Measurements from ENCODE around the gene CDH4. TPM values are rescaled to one million over a fixed set of nuclear protein-coding genes. Genes with fewer than 3 reads are reported as not detected.

The CDH4 gene
- total RNA-seq, 4 donors from 2014 or later: 0.13 to 0.38 (median 0.21) TPM; not detected in 1

GRCh38 chr20:61784801-61785566, 532.9 kb downstream of the CDH4 start:
- Histone ChIP-seq H3K36me3 (no peaks in the 10 kb centered on the region), H3K27ac (no peak overlapping the region), H3K4me3 (no peak overlapping the region), H3K27me3 (peaks cover 0 to 15% (median 0%) of the 10 kb centered on the region in 4 donors), H3K4me1 (peaks cover 0 to 11% (median 0%) of the 10 kb centered on the region in 3 donors), H3K9me3 (no peaks in the 10 kb centered on the region)
- 75 to 86% methylated on average over 6 to 8 of the region's 18 CpGs for WGBS, 2 donors
- no peak for DNase-seq
- TF ChIP-seq CTCF (IDR thresholded peaks at IDR 0.05) (no peak), POLR2A (IDR thresholded peaks at IDR 0.05) (no peak)
- intact Hi-C loops (cut with DNase I): no loop called here

GRCh38 chr20:61785567-61785816, 533.4 kb downstream of the CDH4 start:
- H3K36me3 ChIP-seq: no peaks in the 10 kb centered on the region
- H3K9me3 ChIP-seq: no peaks in the 10 kb centered on the region
- no peak overlapping the region for H3K27ac ChIP-seq
- DNase-seq: no peak
- peaks cover 0 to 15% (median 0%) of the 10 kb centered on the region in 4 donors for H3K27me3 ChIP-seq
- H3K4me1 ChIP-seq: peaks cover 0 to 11% (median 0%) of the 10 kb centered on the region in 3 donors
- H3K4me3 ChIP-seq: no peak overlapping the region
- no CpG with 5 or more reads among the region's 1 CpG for WGBS, 2 donors
- intact Hi-C loops (cut with DNase I): no loop called here
- TF ChIP-seq POLR2A (IDR thresholded peaks at IDR 0.05): no peak
- TF ChIP-seq CTCF (IDR thresholded peaks at IDR 0.05): no peak

- no peaks in the 10 kb centered on the region for H3K36me3 ChIP-seq
- no peak for TF ChIP-seq CTCF (IDR thresholded peaks at IDR 0.05)
- no peak for TF ChIP-seq POLR2A (IDR thresholded peaks at IDR 0.05)
- WGBS, 2 donors: 55 to 68% methylated on average over 3 to 14 of the region's 14 CpGs
- H3K4me1 ChIP-seq: peaks cover 0 to 11% (median 0%) of the 10 kb centered on the region in 3 donors
- H3K27ac ChIP-seq: no peak overlapping the region
- no peak for DNase-seq
- intact Hi-C loops (cut with DNase I): no loop called here
- H3K4me3 ChIP-seq: no peak overlapping the region
- peaks cover 0 to 15% (median 0%) of the 10 kb centered on the region in 4 donors for H3K27me3 ChIP-seq
- H3K9me3 ChIP-seq: no peaks in the 10 kb centered on the region
Measured at GRCh38 chr20:61786230-61786629, 534.2 kb downstream of the CDH4 start.

GRCh38 chr20:61788343-61788742, 536.3 kb downstream of the CDH4 start:
- Histone ChIP-seq H3K4me1 (peaks cover 0 to 11% (median 0%) of the 10 kb centered on the region in 3 donors), H3K27me3 (peaks cover 0 to 8% (median 0%) of the 10 kb centered on the region in 4 donors), H3K36me3 (no peaks in the 10 kb centered on the region), H3K9me3 (no peaks in the 10 kb centered on the region), H3K4me3 (no peak overlapping the region), H3K27ac (no peak overlapping the region)
- TF ChIP-seq CTCF (IDR thresholded peaks at IDR 0.05): no peak
- TF ChIP-seq POLR2A (IDR thresholded peaks at IDR 0.05): no peak
- intact Hi-C loops (cut with DNase I): no loop called here
- 80 to 93% methylated on average over 1 to 2 of the region's 5 CpGs for WGBS, 2 donors
- no peak for DNase-seq

- intact Hi-C loops (cut with DNase I): no loop called here
- WGBS, 2 donors: 34 to 60% methylated on average over 1 to 5 of the region's 10 CpGs
- TF ChIP-seq POLR2A (IDR thresholded peaks at IDR 0.05): no peak
- no peak for TF ChIP-seq CTCF (IDR thresholded peaks at IDR 0.05)
- H3K27ac ChIP-seq: no peak overlapping the region
- no peaks in the 10 kb centered on the region for H3K36me3 ChIP-seq
- no peaks in the 10 kb centered on the region for H3K9me3 ChIP-seq
- H3K4me1 ChIP-seq: peaks cover 0 to 11% (median 0%) of the 10 kb centered on the region in 3 donors
- DNase-seq: no peak
- H3K4me3 ChIP-seq: no peak overlapping the region
- H3K27me3 ChIP-seq: peaks cover 0 to 5% (median 0%) of the 10 kb centered on the region in 4 donors
Measured at GRCh38 chr20:61789329-61789728, 537.3 kb downstream of the CDH4 start.
